CD4-positive, alpha-beta T cell (primary cell): ENCODE results near the gene VAV2. TPM values are rescaled to one million over a fixed set of nuclear protein-coding genes. Genes with fewer than 3 reads are reported as not detected.

ENCODE experiments used
- ATAC-seq: fragments of 200-7000 bp; cut with Tn5 transposase; one replicate; pipeline ENCODE4 v1.10.0; 2022; ENCODE audit warnings: mild to moderate bottlenecking; ENCODE audit not compliant: poor library complexity
- CTCF ChIA-PET: fragments of 350-600 bp; sonication (Branson Sonifier 250); formaldehyde crosslinking; loops from one replicate; lab custom pipeline; 2021; ENCODE audit warnings: antibody characterized with exemption, inconsistent platforms; lab: Charles Lee
- POLR2A ChIA-PET: fragments of 350-600 bp; sonication (Branson Sonifier 250); formaldehyde crosslinking; loops from one replicate; lab custom pipeline; 2021; ENCODE audit warnings: antibody characterized with exemption, inconsistent platforms; lab: Charles Lee
- DNase-seq, 14 experiments: peaks; one replicate each; pipeline ENCODE4 v3.0.0-alpha.2; 2013 to 2020; ENCODE audit warnings: mixed read lengths in 2 of 14
- H3K27ac ChIP-seq, 2 donors: one replicate each; pipeline versions ENCODE4 v1.5.1 to v1.7.0; 2013; ENCODE audit warnings: low read length in 2 of 2, low read depth in 1 of 2, mild to moderate bottlenecking in 1 of 2
- H3K27me3 ChIP-seq, 2 experiments: 1 replicate in 1 of 2; 2 replicates in 1 of 2; pipeline versions ENCODE4 v1.6.1 to v1.7.0; 2013; ENCODE audit warnings: low read length in 2 of 2, control low read depth in 1 of 2, mild to moderate bottlenecking in 1 of 2, moderate library complexity in 1 of 2; ENCODE audit not compliant: insufficient read depth in 2 of 2, control insufficient read depth in 1 of 2
- H3K36me3 ChIP-seq: one replicate; pipeline ENCODE4 v1.6.1; 2013; ENCODE audit warnings: low read length, control low read depth; ENCODE audit not compliant: insufficient read depth
- H3K4me1 ChIP-seq: one replicate; pipeline ENCODE4 v1.6.1; 2013; ENCODE audit warnings: low read length, control low read depth; ENCODE audit not compliant: insufficient read depth
- H3K4me3 ChIP-seq: one replicate; pipeline ENCODE4 v1.5.1; 2013; ENCODE audit warnings: mild to moderate bottlenecking, low read length, moderate library complexity
- H3K9me3 ChIP-seq, 2 experiments: 1 replicate in 1 of 2; 2 replicates in 1 of 2; pipeline versions ENCODE4 v1.6.1 to v1.7.0; 2013; ENCODE audit warnings: low read length in 2 of 2, mild to moderate bottlenecking in 2 of 2, control low read depth in 1 of 2, moderate library complexity in 1 of 2; ENCODE audit not compliant: control insufficient read depth in 1 of 2, insufficient read depth in 1 of 2
- H3K27ac Mint-ChIP-seq: one replicate; pipeline ENCODE4 v1.8.0; 2020; ENCODE audit warnings: mixed read lengths
- H3K27me3 Mint-ChIP-seq: one replicate; pipeline ENCODE4 v1.8.0; 2021; ENCODE audit warnings: mixed read lengths
- H3K36me3 Mint-ChIP-seq: one replicate; pipeline ENCODE4 v1.8.0; 2021; ENCODE audit warnings: low read depth, mixed read lengths
- H3K4me1 Mint-ChIP-seq: one replicate; pipeline ENCODE4 v1.8.0; 2021; ENCODE audit warnings: low read depth, mixed read lengths
- H3K4me3 Mint-ChIP-seq: one replicate; pipeline ENCODE4 v1.8.0; 2020; ENCODE audit warnings: mild to moderate bottlenecking, mixed read lengths
- H3K9me3 Mint-ChIP-seq: one replicate; pipeline ENCODE4 v1.8.0; 2020; ENCODE audit warnings: mixed read lengths
- CTCF ChIP-seq: fragments of 200-600 bp; IDR thresholded peaks from one replicate; pipeline ENCODE4 v1.8.0; 2022; ENCODE audit warnings: antibody characterized with exemption, mild to moderate bottlenecking
- intact Hi-C, 2 experiments: fragments of 100-400 bp; cut with DNase I in 1 of 2; cut with micrococcal nuclease in 1 of 2; formaldehyde crosslinking; loops; one replicate each; pipeline versions ENCODE4 v1.15.1 to v1.9.0; 2023 to 2025; cut with DNase I, micrococcal nuclease
- total RNA-seq, 174 experiments: library from RNA in 2 of 174; stranded (reverse) in 2 of 174; gene quantifications; one replicate each; pipeline ENCODE4 v1.2.3 and lab custom pipeline; 2021 to 2026

Gene VAV2
- total RNA-seq, 2 experiments from 2014 or later, result 1.6 to 1.7 TPM

- no peak overlapping the region for H3K4me3 Mint-ChIP-seq
- Histone ChIP-seq H3K27me3 (no peaks in the 10 kb centered on the region), H3K4me1 (peaks cover 7% of the 10 kb centered on the region), H3K27ac (no peak overlapping the region), H3K36me3 (no peaks in the 10 kb centered on the region), H3K9me3 (no peaks in the 10 kb centered on the region), H3K4me3 (no peak overlapping the region)
- POLR2A ChIA-PET, result no interaction called here
- H3K36me3 Mint-ChIP-seq, result no peaks in the 10 kb centered on the region
- no peak overlapping the region for H3K27ac Mint-ChIP-seq
- no peak for TF ChIP-seq CTCF
- intact Hi-C loops, result no loop called here
- CTCF ChIA-PET, result no interaction called here
- H3K4me1 Mint-ChIP-seq, result peaks cover 9% of the 10 kb centered on the region
- peaks cover 8% of the 10 kb centered on the region for H3K27me3 Mint-ChIP-seq
- DNase-seq, result no peak
- no peaks in the 10 kb centered on the region for H3K9me3 Mint-ChIP-seq
- no peak for ATAC-seq
These were observed 117.5 kb downstream of the VAV2 start for GRCh38 chr9:133874659-133875058.

DNA sequence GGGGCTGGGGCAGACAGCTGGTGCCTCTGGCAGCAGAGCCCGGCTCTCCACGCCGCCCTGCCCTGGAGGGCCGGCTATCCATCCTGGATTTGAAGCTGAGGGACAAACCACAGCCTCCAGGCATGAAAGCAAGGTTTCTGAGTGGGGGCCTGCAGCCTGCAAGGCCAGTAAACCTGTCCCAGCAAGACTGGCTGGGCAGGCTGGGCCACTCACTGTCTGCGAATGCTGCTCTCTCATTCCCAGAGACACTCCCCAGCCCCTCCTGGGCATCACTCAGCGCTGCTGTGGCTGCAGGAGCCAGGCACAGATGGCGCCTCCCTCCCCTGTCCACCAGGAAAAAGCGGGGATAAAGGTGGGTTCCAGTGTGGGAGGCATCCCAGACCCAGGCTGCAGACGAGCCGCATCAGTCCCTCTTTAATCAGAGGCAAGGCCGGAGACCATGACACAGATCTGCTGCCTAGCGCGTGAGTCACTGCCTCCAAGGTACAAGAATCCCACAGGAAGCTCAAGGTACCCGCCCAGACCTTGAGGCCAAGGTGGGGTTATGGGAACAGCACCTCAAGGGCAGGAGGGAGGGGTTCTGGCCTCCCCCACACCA lies 118.0 kb downstream of the VAV2 start:
- ATAC-seq, result no peak
- POLR2A ChIA-PET, result no interaction called here

DNA sequence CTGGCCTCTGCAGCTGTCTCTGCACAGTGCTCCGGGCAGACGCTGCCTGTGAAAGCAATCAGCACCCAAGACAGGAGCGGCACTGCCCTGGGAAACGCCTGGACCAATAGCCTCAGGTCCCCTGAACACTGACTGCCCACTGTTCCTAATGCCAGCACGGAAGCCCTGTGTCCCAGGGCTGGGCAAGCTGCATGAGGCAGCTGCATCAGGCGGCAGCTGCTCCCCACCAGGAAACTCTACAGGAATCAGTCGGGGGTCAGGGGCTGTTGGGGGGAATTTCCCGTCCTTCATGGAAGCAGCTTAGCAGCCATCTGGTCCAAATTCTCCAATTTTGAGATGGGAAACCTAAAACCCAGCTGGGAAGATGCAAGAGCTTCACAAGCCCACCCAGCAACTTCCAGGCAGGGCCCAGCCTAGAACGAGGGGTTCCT lies 118.6 kb downstream of the VAV2 start:
- Mint-ChIP-seq H3K4me1 (peaks cover 12% of the 10 kb centered on the region), H3K27ac (no peak overlapping the region), H3K4me3 (no peak overlapping the region), H3K36me3 (no peaks in the 10 kb centered on the region), H3K27me3 (peaks cover 10% of the 10 kb centered on the region), H3K9me3 (no peaks in the 10 kb centered on the region)
- DNase-seq, result no peak
- no peaks in the 10 kb centered on the region for H3K36me3 ChIP-seq
- TF ChIP-seq CTCF, result no peak
- H3K4me3 ChIP-seq, result no peak overlapping the region
- H3K4me1 ChIP-seq, result peaks cover 7% of the 10 kb centered on the region
- no peaks in the 10 kb centered on the region for H3K27me3 ChIP-seq
- no peak overlapping the region for H3K27ac ChIP-seq
- ATAC-seq, result no peak
- POLR2A ChIA-PET, result no interaction called here
- peaks cover 0 to 5% of the 10 kb centered on the region in 2 experiments for H3K9me3 ChIP-seq
- intact Hi-C loops, result no loop called here
- CTCF ChIA-PET, result no interaction called here

More for the DNA sequence above, 118.0 kb downstream of the VAV2 start:
- H3K4me3 Mint-ChIP-seq, result no peak overlapping the region
- intact Hi-C loops, result no loop called here
- Histone ChIP-seq H3K9me3 (no peaks in the 10 kb centered on the region), H3K4me3 (no peak overlapping the region), H3K4me1 (peaks cover 7% of the 10 kb centered on the region), H3K36me3 (no peaks in the 10 kb centered on the region), H3K27me3 (no peaks in the 10 kb centered on the region), H3K27ac (no peak overlapping the region)
- CTCF ChIA-PET, result no interaction called here
- no peaks in the 10 kb centered on the region for H3K9me3 Mint-ChIP-seq
- TF ChIP-seq CTCF, result no peak
- DNase-seq, result no peak
- no peaks in the 10 kb centered on the region for H3K36me3 Mint-ChIP-seq
- no peak overlapping the region for H3K27ac Mint-ChIP-seq
- peaks cover 12% of the 10 kb centered on the region for H3K4me1 Mint-ChIP-seq
- H3K27me3 Mint-ChIP-seq, result peaks cover 10% of the 10 kb centered on the region
